Measurements from ENCODE around the gene OR5K2.
A peak's percentile ranks its signal among the peaks of the same experiment; 100 is the strongest.

The OR5K2 gene
- 0 to 0.55 (median 0) reads per million in 17 experiments for total RNA-seq

DNA sequence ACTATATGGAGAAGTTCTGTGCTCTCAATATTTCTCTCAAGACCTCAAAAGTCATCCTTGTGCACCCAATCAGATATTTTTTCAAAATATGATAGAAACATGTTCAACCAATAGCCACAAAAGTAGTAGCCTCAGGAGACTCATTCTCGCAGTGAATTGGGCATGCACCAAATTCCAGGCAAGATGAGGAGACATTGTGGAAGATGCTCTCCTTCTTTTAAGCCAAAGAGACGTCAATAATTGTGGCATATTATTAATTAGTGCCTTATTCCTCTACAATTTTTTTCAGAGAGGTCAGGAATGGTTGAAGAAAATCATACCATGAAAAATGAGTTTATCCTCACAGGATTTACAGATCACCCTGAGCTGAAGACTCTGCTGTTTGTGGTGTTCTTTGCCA, at the start of gene OR5K2:
TSS of gene OR5K2 (plus strand) at position 301 of the 400 bp plus-strand sequence. CDS start at position 301, 0 bp downstream.
- no peak for DNase-seq

DNA sequence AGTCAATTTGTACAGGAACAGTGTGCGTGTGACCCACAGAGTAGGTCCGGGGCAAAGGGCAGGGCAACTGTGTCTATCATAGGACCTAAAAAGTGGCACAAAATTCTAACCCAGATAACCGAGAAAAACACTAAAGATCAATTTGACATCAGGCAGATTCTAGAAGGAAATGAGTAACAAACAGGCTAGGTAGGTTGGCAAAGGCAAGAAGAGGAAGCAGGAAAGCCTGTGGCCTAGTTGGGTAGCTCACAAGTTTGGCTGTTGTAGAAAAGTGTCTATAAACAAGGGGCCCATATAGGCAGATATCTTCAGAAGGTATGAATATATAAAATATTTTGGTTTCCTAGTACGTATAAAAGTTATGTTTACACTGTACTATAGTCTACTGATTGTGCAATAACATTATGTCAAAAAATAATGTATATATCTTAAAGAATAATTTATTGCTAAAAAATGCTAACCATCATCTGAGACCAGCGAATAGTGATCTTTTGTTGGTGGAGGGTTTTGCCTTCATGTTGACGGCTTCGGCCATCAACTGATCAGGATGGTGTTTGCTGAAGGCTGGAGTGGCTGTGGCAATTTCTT, 47.8 kb upstream of the OR5K2 start:
- no peak for DNase-seq

DNA sequence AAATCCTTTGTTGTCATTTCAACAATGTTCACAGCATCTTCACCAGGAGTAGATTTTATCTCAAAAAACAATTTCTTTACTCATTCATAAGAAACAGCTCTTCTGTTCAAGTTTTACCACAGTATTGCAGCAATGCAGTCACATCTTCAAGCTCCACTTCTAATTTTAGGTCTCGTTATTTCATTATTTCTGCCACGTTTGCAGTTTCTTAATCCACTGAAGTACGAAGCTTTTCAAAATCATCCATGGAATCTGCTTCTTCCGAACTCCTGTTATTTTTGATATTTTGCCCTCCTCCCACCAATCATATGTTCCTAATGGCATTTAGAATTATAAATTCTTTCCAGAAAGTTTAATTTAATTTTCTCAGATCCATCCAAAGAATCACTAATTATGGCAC, 47.1 kb upstream of the OR5K2 start:
- no peak for DNase-seq

DNA sequence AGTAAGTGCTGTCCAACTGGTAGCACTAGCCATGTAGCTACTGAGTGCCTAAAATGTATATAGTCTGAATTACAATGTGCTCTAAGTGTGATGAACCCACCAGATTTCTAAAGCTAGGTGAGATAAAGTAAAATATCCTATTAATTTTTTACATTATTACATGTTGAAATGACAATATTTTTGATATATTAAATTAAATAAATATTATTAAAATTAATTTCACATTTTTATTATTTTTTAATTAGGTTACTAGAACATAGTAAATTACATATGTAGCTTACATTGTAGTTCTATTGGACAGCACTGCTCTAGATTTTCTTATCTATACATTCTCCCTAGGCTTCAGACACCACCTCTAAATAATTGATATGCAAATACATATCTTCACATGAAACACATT, 43.7 kb upstream of the OR5K2 start:
- no peak for DNase-seq

DNA sequence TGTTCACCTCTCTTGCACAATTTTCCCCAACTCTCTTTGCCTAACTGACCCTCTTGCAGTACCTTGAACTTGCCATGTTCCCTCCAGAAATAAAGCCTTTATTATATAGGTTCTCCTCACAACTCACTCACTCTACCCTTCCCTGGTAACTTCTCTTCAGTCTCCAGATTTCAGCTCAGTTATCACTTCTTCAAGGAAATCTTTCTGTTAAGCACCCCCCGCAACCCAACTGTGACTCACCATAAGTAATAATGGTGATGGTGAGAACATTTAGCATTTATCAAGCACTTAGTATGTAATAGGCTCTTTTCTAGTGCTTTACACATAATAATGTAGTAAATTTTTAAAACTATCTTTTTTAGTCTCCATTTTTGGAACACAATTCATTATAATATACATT, 42.6 kb upstream of the OR5K2 start:
- no peak for DNase-seq

DNA sequence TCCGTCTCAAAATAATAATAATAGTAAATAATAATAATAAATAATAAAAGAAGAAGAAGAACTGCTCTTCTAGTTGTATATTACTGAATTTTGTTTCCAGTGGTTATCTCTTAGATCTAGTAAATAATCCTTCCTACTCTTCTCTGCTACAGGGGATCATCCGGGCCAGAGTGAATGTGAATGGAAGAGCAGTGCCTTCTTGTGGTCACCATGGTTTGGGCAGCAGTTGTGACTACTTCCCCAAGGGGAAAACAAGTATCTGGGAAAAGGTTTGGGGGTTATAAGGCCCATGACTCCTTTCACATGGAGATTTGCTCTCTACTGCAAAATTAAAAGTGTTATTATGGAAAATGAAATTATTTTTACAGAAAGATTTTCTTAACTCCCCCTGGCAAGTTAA, 39.9 kb upstream of the OR5K2 start:
- no peak for DNase-seq

DNA sequence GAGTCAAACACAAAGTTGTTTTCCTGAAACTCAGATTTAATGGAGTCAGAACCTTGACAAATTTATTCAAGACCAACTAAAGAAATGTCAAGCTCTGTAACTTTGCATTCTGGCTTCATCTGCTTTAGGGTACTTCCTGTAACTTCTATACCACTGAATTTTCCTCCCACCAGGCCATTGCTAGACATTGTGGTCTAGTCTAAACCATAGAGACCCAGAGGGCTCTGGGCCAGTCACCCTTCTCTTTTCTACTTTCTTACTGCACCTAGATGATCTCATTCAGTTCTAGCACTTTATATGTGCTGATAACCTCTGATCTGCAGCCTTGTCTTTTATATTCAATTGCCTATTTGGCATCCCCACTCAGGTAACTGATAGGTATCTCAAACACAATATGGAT, 37.3 kb upstream of the OR5K2 start:
- no peak for DNase-seq

DNA sequence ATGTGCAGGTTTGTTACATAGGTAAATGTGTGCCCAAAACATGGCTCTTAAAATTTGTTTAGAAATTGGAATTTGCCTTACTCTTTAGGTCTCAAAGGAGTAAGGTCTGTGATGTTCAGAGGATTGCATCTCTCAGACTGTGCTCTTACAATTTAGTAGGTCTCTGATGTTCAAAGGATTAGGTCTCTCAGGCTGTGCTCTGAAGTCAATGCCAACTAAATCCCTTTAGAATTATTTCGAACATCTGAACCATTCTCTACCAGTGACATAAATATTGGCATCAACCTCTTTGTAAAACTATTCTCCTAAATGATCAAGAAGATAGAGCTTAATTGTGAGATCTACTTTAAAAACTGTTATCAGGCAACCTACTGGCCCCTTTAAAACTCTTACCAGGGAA, 34.6 kb upstream of the OR5K2 start, which contains the start of gene OR5K1:
TSS of gene OR5K1 (plus strand) at position 301 of the 400 bp plus-strand sequence. CDS start 6,376 bp downstream, outside the sequence.
- DNase-seq = no peak

DNA sequence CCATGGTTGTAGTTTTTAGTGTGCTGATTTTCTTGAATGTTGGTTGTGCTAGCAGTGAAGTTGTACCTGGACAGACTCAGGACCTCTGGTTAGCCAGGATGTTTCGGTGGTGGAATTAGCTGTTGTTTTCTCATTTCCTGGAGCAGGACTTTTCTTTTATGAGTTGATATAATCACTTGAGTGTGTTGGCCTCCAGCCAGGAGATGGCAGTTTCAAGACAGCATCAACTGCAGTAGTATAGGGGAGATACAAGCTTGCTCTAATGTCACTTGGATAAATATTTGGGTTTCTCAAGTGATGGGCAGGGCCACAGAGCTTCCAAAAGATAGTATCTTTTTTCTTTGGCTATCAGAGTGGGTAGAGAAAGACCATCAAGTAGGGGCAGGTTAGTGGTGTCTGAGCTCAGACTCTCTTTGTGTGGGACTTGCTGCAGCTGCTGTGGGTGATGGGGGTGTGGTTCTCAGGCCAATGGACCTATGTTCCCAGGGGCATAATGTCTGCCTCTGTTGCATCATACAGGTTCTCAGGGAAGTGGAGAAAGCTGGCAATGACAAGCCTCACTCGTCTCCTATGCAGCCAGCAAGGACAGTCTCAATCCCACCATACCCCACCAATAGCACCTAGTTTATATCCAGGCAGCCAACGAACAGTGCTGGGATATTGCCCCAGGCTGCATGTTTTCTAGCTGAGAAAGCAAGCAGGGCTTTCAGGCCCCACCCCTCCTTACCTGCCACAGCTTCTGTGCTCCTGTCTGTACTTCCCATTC, 14.6 kb upstream of the OR5K2 start:
- no peak for DNase-seq

DNA sequence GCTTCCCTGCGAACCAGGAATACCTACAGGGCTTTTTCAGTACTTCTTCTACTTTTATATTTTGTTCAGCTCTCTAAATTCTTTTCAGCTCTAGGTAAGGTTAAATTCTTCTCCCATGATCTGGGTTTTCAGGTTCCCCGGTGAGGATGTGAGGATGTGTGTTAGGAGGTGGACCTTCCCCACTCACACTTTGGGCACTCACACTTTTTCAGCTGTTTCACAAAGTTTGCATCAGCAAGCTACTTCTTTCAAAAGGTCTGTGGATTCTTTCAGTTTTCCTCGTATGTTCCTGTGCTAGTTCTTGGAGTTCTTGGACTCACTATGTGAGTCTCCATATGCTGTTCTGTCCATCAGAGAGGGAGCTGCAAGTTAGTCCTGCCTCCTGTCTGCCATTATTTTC, 13.9 kb upstream of the OR5K2 start:
- DNase-seq = no peak

DNA sequence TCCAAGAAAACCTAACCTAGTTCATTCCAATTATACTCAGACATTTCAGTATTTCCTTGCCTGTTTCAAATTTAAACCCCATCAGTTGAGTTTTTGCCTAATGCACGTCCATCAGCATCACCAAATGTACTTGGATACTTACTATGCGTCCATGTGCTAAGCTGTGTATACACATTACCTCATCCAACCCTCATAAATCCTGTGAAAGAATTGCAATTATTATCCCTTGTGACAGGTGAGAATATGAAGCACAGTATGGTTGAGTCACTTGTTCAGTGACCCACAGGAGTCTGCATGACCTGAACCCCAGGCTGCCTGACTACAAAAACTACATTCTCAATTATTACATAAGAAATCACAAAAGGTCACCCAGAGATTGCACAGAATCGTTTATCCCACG, 2.5 kb downstream of the OR5K2 start:
- DNase-seq = no peak

DNA sequence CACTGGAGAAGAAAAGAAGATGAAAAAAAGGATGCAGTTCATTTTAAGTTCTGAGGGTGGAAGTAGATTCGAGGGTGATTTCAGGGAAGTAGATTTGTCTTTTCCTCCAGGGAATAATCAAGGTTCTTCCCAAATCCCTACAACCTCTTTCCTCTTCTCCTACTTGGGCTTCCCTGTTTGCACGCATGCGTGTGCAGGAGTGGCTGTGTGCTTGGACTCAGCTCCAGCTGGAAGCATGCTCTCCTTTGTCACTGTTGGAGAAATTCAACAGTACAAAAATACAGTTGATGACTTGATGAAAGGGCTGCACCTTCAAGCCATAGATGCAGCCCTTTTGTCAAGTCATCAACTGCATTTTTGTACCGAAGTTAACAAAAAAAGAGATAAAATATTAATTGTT, 3.8 kb downstream of the OR5K2 start:
- no peak for DNase-seq

DNA sequence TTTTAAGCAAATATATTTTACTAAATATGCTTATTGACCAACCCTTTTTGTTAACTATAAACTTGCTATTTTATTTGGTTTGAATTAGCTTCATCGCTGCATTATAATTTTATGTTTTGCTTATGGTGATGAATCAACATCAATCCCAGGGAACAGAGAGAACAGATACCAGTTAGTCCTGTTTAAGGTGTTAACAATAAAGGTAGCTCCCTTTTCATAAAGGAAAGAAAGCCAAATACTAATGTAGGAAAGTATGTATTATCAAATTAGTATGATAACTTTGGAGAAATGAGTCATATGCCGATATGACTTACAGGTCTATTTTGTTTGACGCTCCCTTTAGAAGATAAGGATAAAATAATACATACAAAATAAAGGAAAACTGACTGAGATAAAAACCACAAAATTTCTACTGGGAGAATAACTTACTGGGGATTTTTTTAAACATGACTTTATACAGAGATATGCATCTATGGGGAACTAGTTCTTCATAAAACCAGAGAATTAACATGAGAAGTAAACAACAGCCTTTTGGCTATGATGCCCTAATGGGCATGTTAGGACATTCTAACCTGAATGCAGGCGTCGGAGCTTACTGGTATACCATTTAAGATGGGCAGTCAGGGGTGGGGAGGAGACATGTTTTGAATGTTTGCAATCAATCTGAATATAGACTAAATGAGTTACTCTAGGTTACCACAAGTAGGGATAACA, 4.5 kb downstream of the OR5K2 start:
- no peak for DNase-seq

DNA sequence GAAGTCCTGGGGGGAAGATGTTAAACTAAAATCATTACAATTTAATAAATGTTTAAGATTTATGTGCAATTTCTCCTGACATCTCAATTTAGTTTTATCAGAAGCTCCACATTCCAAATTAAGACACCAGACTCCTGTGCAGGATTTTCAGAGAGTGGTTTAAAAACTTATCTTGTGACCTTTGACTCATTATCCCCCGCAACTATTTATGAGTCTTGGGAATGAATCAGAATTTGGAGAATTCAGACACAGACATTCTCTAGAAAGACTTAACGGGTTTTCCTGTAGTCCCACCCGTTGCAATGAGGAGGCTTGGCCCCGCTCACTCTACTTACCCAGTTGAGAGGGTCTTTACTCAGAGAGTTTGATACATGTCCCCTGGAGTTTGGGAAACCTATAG, 7.1 kb downstream of the OR5K2 start:
- DNase-seq = no peak

DNA sequence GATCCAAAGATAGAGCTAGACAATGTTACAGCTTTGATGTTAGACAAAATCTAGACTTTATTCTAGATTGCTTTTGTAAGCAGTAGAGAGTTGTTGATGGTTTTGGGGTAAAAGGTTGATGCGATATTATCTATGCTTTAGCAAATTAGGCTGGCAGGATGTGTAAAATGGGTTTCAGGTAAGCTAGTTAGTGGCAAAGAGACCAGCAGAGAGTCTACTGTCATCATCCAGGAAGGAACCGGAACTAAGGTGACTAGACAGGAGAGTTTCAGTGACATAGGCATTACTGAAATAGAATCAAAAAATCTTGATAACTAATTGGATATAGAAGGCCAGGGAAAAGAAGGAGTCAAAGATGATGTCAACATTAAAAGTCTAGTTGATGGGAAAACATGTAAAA, 11.1 kb downstream of the OR5K2 start:
- DNase-seq = no peak

DNA sequence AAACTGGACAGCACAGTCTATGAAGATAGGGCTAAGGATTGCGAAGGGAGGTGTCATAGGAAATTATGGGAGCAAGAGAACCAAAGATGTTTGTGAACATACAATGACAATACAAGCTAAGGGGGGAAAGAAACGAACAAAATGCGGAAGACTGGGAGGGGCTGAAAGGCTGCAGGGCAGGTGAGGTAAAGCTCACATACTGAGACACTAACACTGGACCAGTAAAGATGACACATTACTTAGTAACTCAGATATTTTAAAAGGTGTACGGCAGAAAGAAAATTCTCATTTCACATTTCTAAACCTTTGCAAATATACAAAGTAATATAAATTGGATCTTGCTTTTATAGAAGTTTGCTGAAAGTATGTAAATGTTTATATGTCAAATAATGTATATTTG, 15.1 kb downstream of the OR5K2 start:
- DNase-seq = no peak

DNA sequence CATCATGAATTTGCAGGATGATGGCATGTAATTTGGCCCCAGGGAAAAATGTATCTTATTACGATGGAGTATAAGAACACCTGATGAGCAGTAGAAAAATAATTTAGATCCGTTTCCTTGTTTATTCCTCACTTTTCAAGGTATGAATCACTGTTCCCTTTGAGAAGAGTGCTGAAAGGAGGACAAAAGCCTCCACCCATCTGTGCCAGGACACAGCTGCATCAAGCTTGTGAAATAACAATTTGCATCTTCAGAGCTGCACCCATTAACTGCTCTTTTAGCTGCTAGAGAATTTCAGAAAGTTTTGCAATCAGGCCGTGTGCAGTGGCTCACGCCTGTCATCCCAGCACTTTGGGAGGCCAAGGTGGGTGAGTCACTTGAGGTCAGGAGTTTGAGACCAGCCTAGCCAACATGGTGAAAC, 15.6 kb downstream of the OR5K2 start:
- DNase-seq = peak in 3 of 4 experiments; percentile 3 to 6 (median 5)

DNA sequence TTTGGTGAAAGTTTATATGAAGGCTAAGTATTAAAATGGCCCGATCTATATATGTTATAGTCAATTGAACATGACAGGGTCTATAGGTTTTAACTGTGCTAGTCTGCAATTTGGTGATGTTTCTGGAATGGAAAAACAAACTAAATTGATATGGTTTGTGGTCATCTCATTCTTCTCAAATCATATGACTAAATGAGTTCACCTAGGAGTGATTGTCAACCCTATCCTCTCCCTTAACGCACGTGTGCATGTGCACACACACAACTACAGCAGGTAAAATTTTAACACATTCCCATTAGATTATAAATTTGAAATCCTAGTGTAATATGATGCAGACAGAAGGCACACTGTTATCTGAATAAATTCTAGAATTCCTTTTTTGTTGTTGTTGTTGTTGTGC, 16.3 kb downstream of the OR5K2 start:
- DNase-seq = no peak

DNA sequence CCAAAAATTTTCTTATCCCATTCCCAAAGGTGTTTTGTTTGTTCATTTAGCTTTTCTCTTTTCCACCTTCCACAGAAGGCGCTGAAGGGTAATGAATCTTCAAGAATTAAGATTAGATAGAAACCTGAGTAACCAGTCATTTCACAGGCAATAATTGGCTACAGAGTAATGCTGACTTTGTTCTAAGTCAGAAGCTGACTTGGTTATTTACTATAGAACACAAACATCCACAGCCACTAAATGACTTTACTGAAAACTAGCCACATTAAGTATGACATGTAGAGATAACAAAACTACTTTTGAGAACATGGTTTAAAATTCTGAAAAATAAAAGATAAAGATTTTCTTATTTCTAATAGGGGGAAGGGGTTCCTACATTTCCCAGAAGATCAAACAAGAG, 17.5 kb downstream of the OR5K2 start:
- no peak for DNase-seq

DNA sequence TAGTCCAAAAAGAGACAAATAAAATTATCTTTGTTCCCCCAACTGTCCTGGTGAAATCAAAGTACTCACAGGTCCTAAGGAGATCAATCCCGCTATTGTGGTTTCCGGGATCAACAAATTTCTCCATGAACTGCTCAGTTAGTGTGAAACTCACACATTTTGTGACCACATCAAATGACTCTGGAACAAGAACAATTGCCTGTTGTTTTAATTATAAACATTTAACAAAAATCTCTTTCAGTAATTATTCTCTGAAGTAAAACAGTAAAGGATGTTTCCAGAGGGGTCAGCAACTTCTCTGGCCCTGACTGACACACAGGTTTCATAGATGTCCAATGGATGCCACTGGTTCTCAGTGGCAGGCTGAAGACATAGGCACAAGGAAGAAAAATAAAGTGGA, 21.3 kb downstream of the OR5K2 start:
- DNase-seq = no peak

DNA sequence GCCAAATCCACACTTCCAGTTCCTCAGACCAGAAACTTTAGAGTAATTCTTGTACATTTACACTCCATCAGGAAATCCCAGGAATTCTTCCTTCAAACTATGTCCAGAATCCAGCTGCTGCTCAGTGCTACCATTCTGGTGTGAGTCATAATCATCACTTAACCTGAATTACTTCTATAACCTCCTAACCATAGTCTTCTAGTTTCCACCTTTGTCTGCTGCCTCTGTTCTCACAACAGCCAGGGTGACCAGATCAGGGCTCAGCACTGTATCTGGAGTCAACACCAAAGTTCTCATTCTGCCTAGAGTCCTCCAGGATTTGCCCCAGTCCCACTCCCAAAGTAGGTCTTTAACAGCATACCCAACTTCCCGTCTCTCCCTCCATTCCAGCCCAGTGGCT, 21.9 kb downstream of the OR5K2 start:
- no peak for DNase-seq

DNA sequence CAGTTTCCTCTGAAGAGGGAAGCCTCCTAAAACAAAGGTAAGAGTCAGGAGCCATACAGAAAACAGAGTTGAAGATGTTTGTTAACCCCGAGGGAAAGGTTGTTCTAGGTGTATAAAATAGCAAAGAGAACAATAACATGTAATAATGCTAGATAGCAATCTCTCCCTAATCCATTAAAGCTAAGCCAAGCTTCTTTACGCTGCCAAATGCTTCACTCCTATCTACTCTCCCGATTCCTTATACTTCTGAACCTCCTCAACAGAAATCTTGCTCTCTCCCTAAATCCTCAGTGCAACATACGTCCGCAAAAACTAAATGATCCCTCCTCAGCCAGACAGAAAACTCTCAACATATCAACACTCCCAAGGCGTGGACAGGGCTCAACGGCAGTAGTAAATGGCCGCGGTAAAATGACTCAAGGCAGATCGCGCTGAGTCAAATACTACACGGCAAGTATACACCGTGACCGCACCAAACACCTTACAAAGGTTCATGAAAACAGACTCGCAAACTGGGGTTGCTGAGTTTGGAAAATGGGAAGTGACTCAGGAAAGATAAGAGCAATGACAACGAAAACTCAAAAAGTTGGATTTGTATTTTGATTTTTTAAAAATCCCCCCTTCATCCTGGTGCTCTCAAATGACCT, 24.5 kb downstream of the OR5K2 start:
- peak; percentile 31 to 59 (median 52) for DNase-seq
